ENCODE data around the gene MRPL1. TPM values are rescaled to one million over a fixed set of nuclear protein-coding genes. Genes with fewer than 3 reads are reported as not detected.

MRPL1 gene
- total RNA-seq, 3 donors from 2014 or later = 17.1 to 26.3 (median 21.0) TPM

DNA sequence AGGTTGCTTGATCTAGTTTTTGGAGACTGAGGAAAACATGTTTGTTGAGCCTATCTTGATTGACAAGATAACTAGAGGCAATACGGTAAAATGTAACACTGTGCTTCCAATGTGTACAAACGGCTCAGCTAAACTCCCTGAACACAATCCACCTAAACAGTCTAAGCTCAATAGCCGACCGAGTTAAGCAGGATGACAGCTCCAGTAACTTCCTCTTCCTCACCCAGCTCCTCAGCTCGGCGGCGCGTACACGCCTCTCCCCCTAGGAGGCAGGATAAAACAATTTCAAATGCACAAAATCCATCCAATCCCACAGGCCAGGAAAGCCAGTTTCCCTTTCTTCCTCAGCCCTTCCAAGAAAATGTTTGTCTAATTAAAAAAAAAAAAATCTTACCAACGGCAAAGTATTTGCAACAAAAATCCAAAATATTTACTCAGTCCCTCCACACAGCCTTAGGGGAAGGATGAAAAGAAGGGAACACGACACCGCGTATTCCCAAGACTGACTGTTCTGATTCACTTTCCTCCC lies 44.5 kb upstream of the MRPL1 start:
- TF ChIP-seq, protein P1, sequence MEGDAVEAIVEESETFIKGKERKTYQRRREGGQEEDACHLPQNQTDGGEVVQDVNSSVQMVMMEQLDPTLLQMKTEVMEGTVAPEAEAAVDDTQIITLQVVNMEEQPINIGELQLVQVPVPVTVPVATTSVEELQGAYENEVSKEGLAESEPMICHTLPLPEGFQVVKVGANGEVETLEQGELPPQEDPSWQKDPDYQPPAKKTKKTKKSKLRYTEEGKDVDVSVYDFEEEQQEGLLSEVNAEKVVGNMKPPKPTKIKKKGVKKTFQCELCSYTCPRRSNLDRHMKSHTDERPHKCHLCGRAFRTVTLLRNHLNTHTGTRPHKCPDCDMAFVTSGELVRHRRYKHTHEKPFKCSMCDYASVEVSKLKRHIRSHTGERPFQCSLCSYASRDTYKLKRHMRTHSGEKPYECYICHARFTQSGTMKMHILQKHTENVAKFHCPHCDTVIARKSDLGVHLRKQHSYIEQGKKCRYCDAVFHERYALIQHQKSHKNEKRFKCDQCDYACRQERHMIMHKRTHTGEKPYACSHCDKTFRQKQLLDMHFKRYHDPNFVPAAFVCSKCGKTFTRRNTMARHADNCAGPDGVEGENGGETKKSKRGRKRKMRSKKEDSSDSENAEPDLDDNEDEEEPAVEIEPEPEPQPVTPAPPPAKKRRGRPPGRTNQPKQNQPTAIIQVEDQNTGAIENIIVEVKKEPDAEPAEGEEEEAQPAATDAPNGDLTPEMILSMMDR (IDR thresholded peaks at IDR 0.05) = peak in 2 of 3 donors; percentile 51 to 73
- TF ChIP-seq POLR2AphosphoS5 (IDR thresholded peaks at IDR 0.05) = peak in 2 of 3 donors; percentile 69 to 71
- no peak for TF ChIP-seq POLR2A (IDR thresholded peaks at IDR 0.05)
- Histone ChIP-seq H3K27me3 (no peaks in the 10 kb centered on the region), H3K4me3 (peak overlapping the region; percentile 79 to 99 (median 95)), H3K4me1 (peaks cover 0 to 19% of the 10 kb centered on the region in 2 donors), H3K9me3 (no peaks in the 10 kb centered on the region), H3K36me3 (no peaks in the 10 kb centered on the region), H3K27ac (peak overlapping the region; percentile 98 to 99)
- intact Hi-C loops (cut with DNase I; ENCODE audit: low total_unique reads) = loop anchor here (10.0 kb wide), 1 partner anchor 47 kb away; the partner anchor contains the start of gene MRPL1
- peak; percentile 71 to 79 for DNase-seq (ENCODE audit: low spot score in 2 of 2)

DNA sequence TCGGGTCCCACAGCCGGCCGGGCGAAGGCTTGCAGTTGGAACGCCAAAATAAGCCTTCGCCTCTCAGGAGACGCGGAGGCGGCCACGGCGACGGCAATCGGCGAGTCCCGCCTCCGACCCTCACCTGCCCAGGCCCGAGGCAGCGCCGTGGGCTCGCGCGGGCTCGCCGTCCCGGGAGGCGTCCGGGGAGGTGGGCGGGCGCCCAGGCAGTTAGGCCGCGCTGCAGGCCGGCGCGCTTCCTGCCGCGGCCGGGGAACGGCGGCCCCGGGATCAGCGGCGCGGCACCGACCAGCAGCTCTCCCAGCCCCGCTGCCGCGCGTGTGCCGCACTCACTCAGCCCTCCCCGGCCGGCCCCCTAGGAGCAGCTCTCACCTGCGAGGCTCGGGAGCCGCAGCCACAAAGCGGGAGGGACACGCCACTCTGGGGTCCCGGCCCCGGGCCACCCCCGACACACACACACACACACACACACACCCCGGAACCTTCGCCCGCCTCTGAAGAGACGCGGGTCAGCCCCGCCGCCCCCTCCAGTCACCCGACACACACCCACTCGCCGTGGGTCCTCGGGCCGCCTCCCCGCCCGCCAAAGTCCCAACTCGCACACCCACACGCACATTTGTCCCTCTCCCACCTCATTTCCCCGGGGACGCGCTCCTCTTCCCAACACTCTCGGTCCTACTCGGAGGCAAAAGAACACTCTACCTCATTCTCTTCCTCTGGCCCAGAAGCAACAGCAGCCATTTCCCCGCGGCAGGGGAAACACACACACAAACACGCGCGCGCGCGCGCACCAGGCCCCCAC lies 43.8 kb upstream of the MRPL1 start, which contains the start of gene CNOT6L:
Gene CNOT6L (minus strand): TSS at position 767 of the 802 bp plus-strand sequence. CDS start 60 bp downstream, at position 707.
- Histone ChIP-seq H3K36me3 (no peaks in the 10 kb centered on the region), H3K27ac (peak within 1 kb of the TSS; percentile 98 to 99), H3K27me3 (no peaks in the 10 kb centered on the region), H3K4me3 (peak within 1 kb of the TSS; percentile 79 to 99 (median 95)), H3K9me3 (no peaks in the 10 kb centered on the region), H3K4me1 (peaks cover 0 to 19% of the 10 kb centered on the region in 2 donors)
- intact Hi-C loops (cut with DNase I; ENCODE audit: low total_unique reads) = loop anchor here (10.0 kb wide), 1 partner anchor 46 kb away; the partner anchor contains the start of gene MRPL1
- TF ChIP-seq POLR2AphosphoS5 (IDR thresholded peaks at IDR 0.05) = peak in 2 of 3 donors; percentile 19 to 58
- TF ChIP-seq, protein P1 (IDR thresholded peaks at IDR 0.05) = no peak
- peak; percentile 62 to 67 for DNase-seq (ENCODE audit: low spot score in 2 of 2)

DNA sequence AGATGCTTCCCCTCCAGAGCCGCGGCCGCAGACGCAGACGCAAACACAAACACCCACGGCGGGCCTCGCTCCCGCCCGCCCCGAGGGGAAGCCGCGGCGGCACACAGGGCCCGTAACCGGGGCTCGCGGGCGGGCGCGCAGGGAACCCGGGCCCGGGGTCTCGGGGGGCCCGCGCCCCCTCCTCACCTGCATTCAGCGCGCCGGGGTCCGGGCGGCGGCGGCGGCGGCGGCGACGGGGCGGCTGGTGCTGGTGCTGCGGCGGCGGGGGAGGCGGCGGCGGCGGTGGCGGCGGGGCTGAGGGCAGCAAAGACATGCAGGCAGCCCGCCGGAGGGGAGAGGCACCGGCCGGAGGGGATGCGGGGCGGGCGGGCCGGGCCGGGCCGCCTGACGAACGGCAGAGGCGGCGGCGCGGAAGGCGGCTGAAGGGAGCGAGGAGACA lies 43.2 kb upstream of the MRPL1 start:
- Histone ChIP-seq H3K27me3 (no peaks in the 10 kb centered on the region), H3K9me3 (no peaks in the 10 kb centered on the region), H3K4me3 (peak overlapping the region; percentile 79 to 99 (median 95)), H3K27ac (peak overlapping the region; percentile 98 to 99), H3K4me1 (peaks cover 0 to 17% of the 10 kb centered on the region in 2 donors), H3K36me3 (no peaks in the 10 kb centered on the region)
- no peak for DNase-seq (ENCODE audit: low spot score in 2 of 2)
- intact Hi-C loops (cut with DNase I; ENCODE audit: low total_unique reads) = loop anchor here (10.0 kb wide), 1 partner anchor 45 kb away; the partner anchor contains the start of gene MRPL1
- peak in 1 of 3 donors; percentile 1 for TF ChIP-seq POLR2AphosphoS5 (IDR thresholded peaks at IDR 0.05)
- TF ChIP-seq, protein P1 (IDR thresholded peaks at IDR 0.05) = no peak
- no peak for TF ChIP-seq POLR2A (IDR thresholded peaks at IDR 0.05)

- Histone ChIP-seq H3K27ac (peak overlapping the region; percentile 98 to 99), H3K27me3 (no peaks in the 10 kb centered on the region), H3K36me3 (no peaks in the 10 kb centered on the region), H3K4me1 (peaks cover 0 to 14% of the 10 kb centered on the region in 2 donors), H3K4me3 (peak overlapping the region; percentile 79 to 99 (median 95)), H3K9me3 (no peaks in the 10 kb centered on the region)
- DNase-seq (ENCODE audit: low spot score in 2 of 2) = peak; percentile 84 to 94
- TF ChIP-seq POLR2A (IDR thresholded peaks at IDR 0.05) (peak; percentile 92), POLR2AphosphoS5 (IDR thresholded peaks at IDR 0.05) (peak; percentile 58 to 92 (median 85))
- TF ChIP-seq, protein P1 (IDR thresholded peaks at IDR 0.05) = peak in 1 of 3 donors; percentile 11
- intact Hi-C loops (cut with DNase I; ENCODE audit: low total_unique reads) = loop anchor here (10.0 kb wide), 1 partner anchor 45 kb away; the partner anchor contains the start of gene MRPL1
Measured at GRCh38 chr4:77819843-77820648, 42.6 kb upstream of the MRPL1 start.

Data from breast epithelium (tissue), 4 donors.